A673 (cell line): ENCODE results near the gene CYP26C1.

Source experiments
- EZH2 ChIP-seq: fragments of 200-600 bp; sonication (generic); IDR thresholded peaks from 2 replicates; pipeline ENCODE4 v1.6.1; 2017; ENCODE audit warnings: borderline replicate concordance, low read depth, mild to moderate bottlenecking, mixed read lengths, antibody characterized with exemption, low read length; ENCODE audit not compliant: poor library complexity, severe bottlenecking
- TF ChIP-seq, protein P1 (sequence below): fragments of 300-800, 200-600 bp; sonication (generic); conservative IDR thresholded peaks from 2 replicates; pipeline ENCODE4 v1.5.1; 2017; ENCODE audit warnings: low read depth, mild to moderate bottlenecking, antibody characterized with exemption, low read length, moderate library complexity, mixed read lengths

DNA sequence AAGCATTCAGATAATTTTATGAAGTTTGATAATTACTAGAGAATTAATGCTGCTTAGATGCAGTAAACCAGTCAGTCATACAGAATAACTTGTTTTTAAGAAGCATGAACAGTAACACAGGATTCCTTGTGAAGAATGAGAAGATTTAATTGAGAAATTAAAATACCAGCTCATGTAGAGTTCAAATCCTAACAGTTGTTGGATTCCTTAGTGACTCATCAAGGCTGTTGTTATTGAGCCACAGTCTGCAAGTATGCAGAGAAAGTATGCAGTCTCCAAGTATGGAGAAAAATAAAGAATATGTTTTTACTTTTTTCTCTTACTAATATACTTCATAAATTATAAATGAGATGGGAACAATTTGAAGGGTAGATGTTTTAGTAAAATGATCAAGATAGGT, 30.2 kb upstream of the CYP26C1 start:
- TF ChIP-seq, protein P1, sequence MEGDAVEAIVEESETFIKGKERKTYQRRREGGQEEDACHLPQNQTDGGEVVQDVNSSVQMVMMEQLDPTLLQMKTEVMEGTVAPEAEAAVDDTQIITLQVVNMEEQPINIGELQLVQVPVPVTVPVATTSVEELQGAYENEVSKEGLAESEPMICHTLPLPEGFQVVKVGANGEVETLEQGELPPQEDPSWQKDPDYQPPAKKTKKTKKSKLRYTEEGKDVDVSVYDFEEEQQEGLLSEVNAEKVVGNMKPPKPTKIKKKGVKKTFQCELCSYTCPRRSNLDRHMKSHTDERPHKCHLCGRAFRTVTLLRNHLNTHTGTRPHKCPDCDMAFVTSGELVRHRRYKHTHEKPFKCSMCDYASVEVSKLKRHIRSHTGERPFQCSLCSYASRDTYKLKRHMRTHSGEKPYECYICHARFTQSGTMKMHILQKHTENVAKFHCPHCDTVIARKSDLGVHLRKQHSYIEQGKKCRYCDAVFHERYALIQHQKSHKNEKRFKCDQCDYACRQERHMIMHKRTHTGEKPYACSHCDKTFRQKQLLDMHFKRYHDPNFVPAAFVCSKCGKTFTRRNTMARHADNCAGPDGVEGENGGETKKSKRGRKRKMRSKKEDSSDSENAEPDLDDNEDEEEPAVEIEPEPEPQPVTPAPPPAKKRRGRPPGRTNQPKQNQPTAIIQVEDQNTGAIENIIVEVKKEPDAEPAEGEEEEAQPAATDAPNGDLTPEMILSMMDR, result no peak
- no peak for TF ChIP-seq EZH2
